Measurements from ENCODE around the gene CYREN. TPM values are rescaled to one million over a fixed set of nuclear protein-coding genes. Genes with fewer than 3 reads are reported as not detected.

The CYREN gene
- total and polyA plus RNA-seq, 7 donors = 20.6 to 61.2 (median 28.1) TPM

DNA sequence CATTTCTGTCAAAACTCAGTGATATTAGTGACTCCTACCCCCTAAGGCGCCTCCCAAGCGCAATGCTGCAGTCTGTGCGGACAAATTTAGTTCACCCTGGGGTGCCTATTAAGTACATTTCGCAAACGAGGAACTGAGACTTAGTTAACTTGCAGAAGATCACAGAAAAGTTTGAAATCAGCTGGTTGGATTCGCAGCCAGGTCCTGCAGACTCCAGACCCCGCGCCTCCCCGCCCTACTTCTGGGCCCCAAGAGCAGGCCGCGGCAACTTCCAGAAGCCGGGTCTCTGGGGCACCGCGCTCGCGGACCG lies 588 bp downstream of the CYREN start:
- ATAC-seq (no peak), DNase-seq (no peak)
- TF ChIP-seq, protein P1, sequence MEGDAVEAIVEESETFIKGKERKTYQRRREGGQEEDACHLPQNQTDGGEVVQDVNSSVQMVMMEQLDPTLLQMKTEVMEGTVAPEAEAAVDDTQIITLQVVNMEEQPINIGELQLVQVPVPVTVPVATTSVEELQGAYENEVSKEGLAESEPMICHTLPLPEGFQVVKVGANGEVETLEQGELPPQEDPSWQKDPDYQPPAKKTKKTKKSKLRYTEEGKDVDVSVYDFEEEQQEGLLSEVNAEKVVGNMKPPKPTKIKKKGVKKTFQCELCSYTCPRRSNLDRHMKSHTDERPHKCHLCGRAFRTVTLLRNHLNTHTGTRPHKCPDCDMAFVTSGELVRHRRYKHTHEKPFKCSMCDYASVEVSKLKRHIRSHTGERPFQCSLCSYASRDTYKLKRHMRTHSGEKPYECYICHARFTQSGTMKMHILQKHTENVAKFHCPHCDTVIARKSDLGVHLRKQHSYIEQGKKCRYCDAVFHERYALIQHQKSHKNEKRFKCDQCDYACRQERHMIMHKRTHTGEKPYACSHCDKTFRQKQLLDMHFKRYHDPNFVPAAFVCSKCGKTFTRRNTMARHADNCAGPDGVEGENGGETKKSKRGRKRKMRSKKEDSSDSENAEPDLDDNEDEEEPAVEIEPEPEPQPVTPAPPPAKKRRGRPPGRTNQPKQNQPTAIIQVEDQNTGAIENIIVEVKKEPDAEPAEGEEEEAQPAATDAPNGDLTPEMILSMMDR (IDR thresholded peaks at IDR 0.05) = no peak
- peaks cover 40% of the 10 kb centered on the region for H3K4me1 ChIP-seq
- peak overlapping the region; percentile 97 for H3K4me3 ChIP-seq
- peaks cover 0 to 39% of the 10 kb centered on the region in 2 donors for H3K36me3 ChIP-seq (ENCODE audit: insufficient read depth in 1 of 2, low read depth in 1 of 2)
- peak overlapping the region; percentile 100 for H3K27ac ChIP-seq
- no peaks in the 10 kb centered on the region for H3K9me3 ChIP-seq
- no peaks in the 10 kb centered on the region for H3K27me3 ChIP-seq (ENCODE audit: insufficient read depth in 3 of 3, low read length in 2 of 3)
- intact Hi-C loops (cut with DNase I) = loop anchor here (2.0 to 10.0 kb wide), 6 partner anchors 21 to 635 kb away; partner anchors contain the start of genes AGBL3 (in 2 of the 2), AKR1B15 (in 1 of the 2) and TMEM140 (in 1 of the 2)
- WGBS, 3 donors = 1 to 2% (median 2%) methylated on average over 17 of the region's 17 CpGs

GRCh38 chr7:135169141-135169963 lies 1.2 kb downstream of the CYREN start:
- peak; percentile 9 to 30 (median 16) for ATAC-seq
- 45 to 65% (median 47%) methylated on average over 11 of the region's 11 CpGs for WGBS, 3 donors

DNA sequence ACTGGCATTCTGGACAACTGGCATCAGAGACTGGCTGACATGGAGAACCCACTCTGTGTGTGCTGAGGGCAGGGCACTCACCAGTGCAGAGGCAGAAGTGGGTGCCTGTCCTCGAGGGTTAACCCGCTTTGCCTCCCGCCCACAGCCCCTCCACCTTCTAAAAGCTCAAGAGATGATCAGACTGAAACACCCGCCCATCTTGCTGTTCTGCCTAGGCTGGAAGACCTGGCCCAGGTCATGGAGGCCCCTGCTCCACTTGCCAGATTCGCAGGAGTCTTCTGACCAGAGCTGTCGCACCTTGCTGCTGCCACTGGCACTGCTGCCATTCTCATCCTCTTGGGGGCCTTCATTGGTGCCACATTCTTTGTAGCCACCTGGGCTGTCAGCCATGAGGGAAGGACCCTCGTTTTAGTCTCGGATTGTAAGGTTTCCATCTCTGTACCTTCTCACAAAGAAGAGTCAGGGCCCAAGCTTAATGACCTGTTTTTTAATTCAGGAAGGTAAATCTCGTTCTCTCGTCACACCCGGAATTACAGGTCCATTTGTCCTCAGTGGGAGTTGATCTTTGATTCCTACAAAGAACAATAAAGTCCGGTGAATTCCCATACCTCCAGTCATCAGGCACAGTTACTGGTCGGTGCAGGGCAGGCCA lies 1.9 kb downstream of the CYREN start:
- DNase-seq (no peak), ATAC-seq (no peak)
- H3K4me3 ChIP-seq = peak overlapping the region; percentile 97
- TF ChIP-seq, protein P1 (IDR thresholded peaks at IDR 0.05) = no peak
- H3K4me1 ChIP-seq = peaks cover 53% of the 10 kb centered on the region
- no peaks in the 10 kb centered on the region for H3K9me3 ChIP-seq
- H3K27ac ChIP-seq = peak overlapping the region; percentile 100
- WGBS, 3 donors = 82 to 87% (median 84%) methylated on average over 13 of the region's 13 CpGs
- intact Hi-C loops (cut with DNase I) = loop anchor here (2.0 to 10.0 kb wide), 5 partner anchors 20 to 634 kb away; partner anchors contain the start of genes AGBL3 (in 2 of the 2), AKR1B15 (in 1 of the 2) and TMEM140 (in 1 of the 2)
- no peaks in the 10 kb centered on the region for H3K27me3 ChIP-seq (ENCODE audit: insufficient read depth in 3 of 3, low read length in 2 of 3)
- peaks cover 0 to 34% of the 10 kb centered on the region in 2 donors for H3K36me3 ChIP-seq (ENCODE audit: insufficient read depth in 1 of 2, low read depth in 1 of 2)

More at GRCh38 chr7:135169141-135169963, 1.2 kb downstream of the CYREN start:
- Histone ChIP-seq H3K36me3 (ENCODE audit: insufficient read depth in 1 of 2, low read depth in 1 of 2) (peaks cover 0 to 34% of the 10 kb centered on the region in 2 donors), H3K4me1 (peaks cover 46% of the 10 kb centered on the region), H3K4me3 (peak overlapping the region; percentile 97), H3K27ac (peak overlapping the region; percentile 100), H3K27me3 (ENCODE audit: insufficient read depth in 3 of 3, low read length in 2 of 3) (no peaks in the 10 kb centered on the region), H3K9me3 (no peaks in the 10 kb centered on the region)
- TF ChIP-seq, protein P1 (IDR thresholded peaks at IDR 0.05) = peak; percentile 45
- peak; percentile 48 to 74 for DNase-seq
- intact Hi-C loops (cut with DNase I) = loop anchor here (2.0 to 10.0 kb wide), 5 partner anchors 21 to 635 kb away; partner anchors contain the start of genes AGBL3 (in 2 of the 2), AKR1B15 (in 1 of the 2) and TMEM140 (in 1 of the 2)

GRCh38 chr7:135168001-135168400 lies 2.5 kb downstream of the CYREN start:
- peaks cover 59% of the 10 kb centered on the region for H3K4me1 ChIP-seq
- WGBS, 3 donors = 35 to 63% (median 60%) methylated on average over 6 to 9 of the region's 9 CpGs
- H3K4me3 ChIP-seq = peak overlapping the region; percentile 97
- DNase-seq (peak; percentile 65 to 84), ATAC-seq (peak in 3 of 4 donors; percentile 1 to 18 (median 6))
- no peaks in the 10 kb centered on the region for H3K27me3 ChIP-seq (ENCODE audit: insufficient read depth in 3 of 3, low read length in 2 of 3)
- peaks cover 0 to 34% of the 10 kb centered on the region in 2 donors for H3K36me3 ChIP-seq (ENCODE audit: insufficient read depth in 1 of 2, low read depth in 1 of 2)
- intact Hi-C loops (cut with DNase I) = loop anchor here (2.0 to 10.0 kb wide), 5 partner anchors 19 to 633 kb away; partner anchors contain the start of genes AGBL3 (in 2 of the 2), AKR1B15 (in 1 of the 2) and TMEM140 (in 1 of the 2)
- no peaks in the 10 kb centered on the region for H3K9me3 ChIP-seq
- TF ChIP-seq, protein P1 (IDR thresholded peaks at IDR 0.05) = no peak
- peak overlapping the region; percentile 100 for H3K27ac ChIP-seq

Data from psoas muscle (tissue), 8 donors.